HCT116 (cell line): ENCODE results near the gene VPS37B. TPM values are rescaled to one million over a fixed set of nuclear protein-coding genes. Genes with fewer than 3 reads are reported as not detected.

Experiments
- ATAC-seq: fragments of 200-7000 bp; cut with Tn5 transposase; 2 replicates; pipeline ENCODE4 v1.9.1; 2020; ENCODE audit warnings: mild to moderate bottlenecking, moderate library complexity
- BruUV-seq: library from RNA; stranded (reverse); fragments of 400-500 nt; replicated peaks from 2 replicates; lab custom pipeline; 2021; lab: Mats Ljungman, UMichigan
- CTCF ChIA-PET: fragments of 300-600 bp; sonication (Branson Sonifier 250); formaldehyde crosslinking; loops from one replicate; lab custom pipeline; 2021; ENCODE audit warnings: antibody characterized with exemption; lab: Charles Lee
- POLR2A ChIA-PET: fragments of 300-600, 350-600 bp; sonication (Branson Sonifier 250); formaldehyde crosslinking; loops from one replicate; lab custom pipeline; 2021; ENCODE audit warnings: antibody characterized with exemption; lab: Charles Lee
- RAD21 ChIA-PET, 2 experiments: fragments of 300-600 bp; sonication (Branson Sonifier 250); formaldehyde crosslinking; loops; one replicate each; lab custom pipeline; 2023; ENCODE audit warnings: low total read pairs in 2 of 2; ENCODE audit not compliant: uncharacterized antibody in 2 of 2, unreplicated experiment in 2 of 2, low non-redundant PET in 1 of 2; lab: Charles Lee
- DNase-seq: peaks from one replicate; pipeline ENCODE4 v3.0.0-alpha.2; 2010; ENCODE audit warnings: low read depth, low spot score
- H2AFZ ChIP-seq: fragments of 200-600 bp; shearing (Covaris generic), sonication (generic); 2 replicates; pipeline ENCODE4 v1.6.1; 2017; ENCODE audit warnings: low read depth, mixed run types, mixed read lengths, antibody characterized with exemption, low read length; ENCODE audit not compliant: poor library complexity, severe bottlenecking
- H3K27ac ChIP-seq: 2 replicates; pipeline ENCODE4 v1.5.1; 2012; ENCODE audit warnings: low read depth, low read length
- H3K27me3 ChIP-seq: fragments of 200-600 bp; sonication (generic); 2 replicates; pipeline ENCODE4 v1.6.1; 2016; ENCODE audit warnings: mixed run types, low read length, mixed read lengths; ENCODE audit not compliant: insufficient read depth
- H3K36me3 ChIP-seq, 2 experiments: fragments of 200-500 bp in 1 of 2; fragments of 200-600 bp in 1 of 2; sonication (Bioruptor generic) in 1 of 2; sonication (generic) in 1 of 2; 2 replicates each; pipeline versions ENCODE4 v1.5.1 to v1.6.1; 2014 to 2016; ENCODE audit warnings: low read length in 2 of 2, inconsistent platforms in 1 of 2, mixed read lengths in 1 of 2, mixed run types in 1 of 2; ENCODE audit not compliant: insufficient read depth in 2 of 2, control insufficient read depth in 1 of 2
- H3K4me1 ChIP-seq, 2 experiments: fragments of 200-600 bp in 1 of 2; sonication (generic) in 1 of 2; 2 replicates each; pipeline versions ENCODE4 v1.5.1 to v1.6.1; 2012 to 2017; ENCODE audit warnings: low read length in 2 of 2, inconsistent platforms in 1 of 2, mild to moderate bottlenecking in 1 of 2, mixed read lengths in 1 of 2, mixed run types in 1 of 2, moderate library complexity in 1 of 2; ENCODE audit not compliant: insufficient read depth in 2 of 2, control insufficient read depth in 1 of 2
- H3K4me2 ChIP-seq: fragments of 200-600 bp; sonication (generic); 2 replicates; pipeline ENCODE4 v1.6.1; 2017; ENCODE audit warnings: mixed run types, low read length, mixed read lengths
- H3K4me3 ChIP-seq, 2 experiments: fragments of 200-600 bp in 1 of 2; sonication (generic) in 1 of 2; replicated peaks in 1 of 2; 2 replicates each; pipeline ENCODE4 v1.5.1; 2011 to 2016; ENCODE audit warnings: low read length in 2 of 2, control low read depth in 1 of 2, low read depth in 1 of 2, mild to moderate bottlenecking in 1 of 2, mixed read lengths in 1 of 2, mixed run types in 1 of 2
- H3K79me2 ChIP-seq: fragments of 200-600 bp; sonication (generic); 2 replicates; pipeline ENCODE4 v1.6.1; 2017; ENCODE audit warnings: mild to moderate bottlenecking, mixed run types, low read length, moderate library complexity, mixed read lengths; ENCODE audit not compliant: insufficient read depth
- H3K9ac ChIP-seq: fragments of 200-600 bp; sonication (generic); 2 replicates; pipeline ENCODE4 v1.6.1; 2016; ENCODE audit warnings: low read length, mixed read lengths
- H3K9me2 ChIP-seq: fragments of 200-600 bp; sonication (generic), shearing (Covaris generic); 2 replicates; pipeline ENCODE4 v1.6.1; 2017; ENCODE audit warnings: mixed run types, mild to moderate bottlenecking, moderate library complexity; ENCODE audit not compliant: insufficient read depth
- H3K9me3 ChIP-seq, 2 experiments: fragments of 200-500 bp in 1 of 2; fragments of 200-600 bp in 1 of 2; sonication (Bioruptor generic) in 1 of 2; sonication (generic) in 1 of 2; 2 replicates each; pipeline ENCODE4 v1.6.1; 2014 to 2017; ENCODE audit warnings: low read length in 2 of 2, mixed read lengths in 2 of 2, inconsistent platforms in 1 of 2, low read depth in 1 of 2, mild to moderate bottlenecking in 1 of 2, mixed run types in 1 of 2, moderate library complexity in 1 of 2; ENCODE audit not compliant: control insufficient read depth in 1 of 2, insufficient read depth in 1 of 2
- H4K20me1 ChIP-seq: fragments of 200-600 bp; sonication (generic), shearing (Covaris generic); 2 replicates; pipeline ENCODE4 v1.6.1; 2017; ENCODE audit warnings: mixed run types, mild to moderate bottlenecking, moderate library complexity; ENCODE audit not compliant: insufficient read depth
- CBX3 ChIP-seq: IDR thresholded peaks from 2 replicates; pipeline ENCODE4 v1.6.1; 2012; ENCODE audit warnings: low read depth
- CTCF ChIP-seq, 3 experiments: fragments of 200-600 bp in 1 of 3; sonication (generic) in 1 of 3; IDR thresholded peaks in 2 of 3; conservative IDR thresholded peaks in 1 of 3; 2 replicates each; pipeline ENCODE4 v1.5.1; 2012 to 2017; ENCODE audit warnings: low read depth in 2 of 3, low read length in 2 of 3, antibody characterized with exemption in 1 of 3, borderline replicate concordance in 1 of 3, control low read depth in 1 of 3, mild to moderate bottlenecking in 1 of 3, mixed read lengths in 1 of 3, mixed run types in 1 of 3, moderate library complexity in 1 of 3; ENCODE audit not compliant: insufficient read depth in 1 of 3
- EGR1 ChIP-seq: IDR thresholded peaks from 2 replicates; pipeline ENCODE4 v1.6.1; 2012; ENCODE audit warnings: low read depth
- EZH2 ChIP-seq: fragments of 200-600 bp; sonication (generic); IDR thresholded peaks from 2 replicates; pipeline ENCODE4 v1.6.1; 2017; ENCODE audit warnings: antibody characterized with exemption, mixed run types
- FOSL1 ChIP-seq: IDR thresholded peaks from 2 replicates; pipeline ENCODE4 v1.6.1; 2012; ENCODE audit warnings: low read depth
- JUND ChIP-seq: IDR thresholded peaks from 2 replicates; pipeline ENCODE4 v1.6.1; 2012
- POLR2A ChIP-seq: IDR thresholded peaks from 2 replicates; pipeline ENCODE4 v1.7.0; 2011; ENCODE audit warnings: borderline replicate concordance; ENCODE audit not compliant: insufficient read depth, insufficient read length; ENCODE audit errors: extremely low read depth
- SIN3A ChIP-seq: IDR thresholded peaks from 2 replicates; pipeline ENCODE4 v1.6.1; 2012; ENCODE audit warnings: low read depth
- SRF ChIP-seq: IDR thresholded peaks from 2 replicates; pipeline ENCODE4 v1.6.1; 2012; ENCODE audit warnings: low read depth
- TCF7L2 ChIP-seq: IDR thresholded peaks from 2 replicates; pipeline ENCODE4 v1.7.0; 2011; ENCODE audit warnings: borderline replicate concordance, inconsistent platforms; ENCODE audit not compliant: insufficient read depth, insufficient read length; ENCODE audit errors: extremely low read depth
- YY1 ChIP-seq: IDR thresholded peaks from 2 replicates; pipeline ENCODE4 v1.6.1; 2011; ENCODE audit warnings: low read length, low read depth, moderate library complexity, mild to moderate bottlenecking; ENCODE audit not compliant: insufficient replicate concordance; ENCODE audit errors: extremely low read depth
- ZFX ChIP-seq: fragments of 450-650 bp; IDR thresholded peaks from 2 replicates; pipeline ENCODE4 v1.6.1; 2017
- ZNF274 ChIP-seq: fragments of 200-500 bp; sonication (Bioruptor generic); IDR thresholded peaks from 2 replicates; pipeline ENCODE4 v1.6.1; 2014; ENCODE audit warnings: mild to moderate bottlenecking, low read depth, low read length, inconsistent platforms
- intact Hi-C: fragments of 100-400 bp; cut with micrococcal nuclease; formaldehyde crosslinking; loops from 2 replicates; pipeline ENCODE4 v1.10.0; 2022
- total RNA-seq: library from RNA; stranded (reverse); gene quantifications from one replicate; pipeline ENCODE4 v1.2.1, GENCODE V29; 2021; ENCODE audit not compliant: unreplicated experiment
- TF ChIP-seq, protein P1 (sequence below): IDR thresholded peaks from 2 replicates; pipeline ENCODE4 v1.6.1; 2012

VPS37B gene
- total RNA-seq, 1 experiment from 2014 or later, result 55.0 TPM

DNA sequence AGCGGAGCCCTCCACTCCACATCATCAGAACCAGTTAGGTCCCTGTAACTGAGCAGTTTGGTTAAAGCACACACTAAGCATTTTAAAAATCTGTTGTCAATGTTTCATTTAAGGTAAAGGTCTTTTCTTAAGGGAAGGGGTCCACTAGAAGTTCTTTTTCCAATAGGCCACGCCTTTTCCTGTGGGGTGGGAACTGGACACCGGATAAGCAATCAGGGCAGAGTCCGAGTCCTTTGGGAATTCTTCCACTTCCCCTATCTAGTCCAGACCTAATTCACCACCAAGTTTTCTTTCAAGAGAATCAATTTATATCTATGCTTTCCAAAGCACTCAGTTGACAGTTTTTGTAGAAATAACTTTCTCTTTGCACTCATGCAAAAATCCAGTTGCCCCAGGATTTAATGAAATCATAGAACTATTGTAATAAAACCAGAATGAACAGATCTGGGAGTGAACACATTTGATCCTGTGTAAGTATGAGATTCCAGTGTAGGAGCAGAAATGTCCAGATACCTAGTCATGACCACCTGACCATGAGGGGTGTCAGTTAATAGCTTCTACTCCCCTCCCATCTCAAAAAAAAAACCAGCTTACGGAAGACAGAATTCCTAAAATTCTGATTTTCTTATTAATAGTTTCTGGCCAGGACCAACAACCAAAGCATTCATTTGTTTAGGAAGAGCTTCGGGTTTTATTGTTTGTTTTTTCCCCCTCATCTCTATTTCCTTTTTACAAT, 11.7 kb downstream of the VPS37B start:
- Histone ChIP-seq H3K4me3 (no peak overlapping the region), H3K9ac (no peak overlapping the region), H3K9me3 (no peaks in the 10 kb centered on the region), H4K20me1 (peaks cover 35% of the 10 kb centered on the region; the same call in 1 of the 2 replicates), H3K27ac (no peak overlapping the region), H3K36me3 (no peaks in the 10 kb centered on the region; a peak in 1 of 4 replicates), H3K4me2 (no peak overlapping the region; the same call in 1 of the 2 replicates), H2AFZ (no peak overlapping the region), H3K4me1 (peaks cover 32 to 76% of the 10 kb centered on the region in 2 experiments), H3K9me2 (no peaks in the 10 kb centered on the region), H3K27me3 (no peaks in the 10 kb centered on the region), H3K79me2 (peaks cover 99% of the 10 kb centered on the region)
- POLR2A ChIA-PET, result interaction anchor here (0.6 kb wide), 1 partner anchor 82 kb away, joined by 4 read pairs; the partner anchor contains the start of gene ABCB9
- no TSS peak for BruUV-seq
- CTCF ChIA-PET, result no interaction called here
- DNase-seq (no peak), ATAC-seq (no peak)
- RAD21 ChIA-PET, result no interaction called here
- TF ChIP-seq FOSL1, result no peak
- TF ChIP-seq YY1, result no peak
- TF ChIP-seq EGR1, result no peak
- intact Hi-C loops, result loop anchor here (5.0 kb wide), 1 partner anchor 353 kb away; no protein-coding TSS in a partner anchor

- H3K4me3 ChIP-seq, result no peak overlapping the region
- DNase-seq (no peak), ATAC-seq (no peak)
- H3K4me1 ChIP-seq, result peaks cover 25 to 64% of the 10 kb centered on the region in 2 experiments
- H3K9ac ChIP-seq, result no peak overlapping the region
- CTCF ChIA-PET, result interaction anchor here (1.5 kb wide), 1 partner anchor 67 kb away, joined by 4 read pairs; no protein-coding TSS in a partner anchor
- H3K36me3 ChIP-seq, result no peaks in the 10 kb centered on the region; a peak in 1 of 4 replicates
- H3K9me3 ChIP-seq, result no peaks in the 10 kb centered on the region
- no peak overlapping the region for H2AFZ ChIP-seq
- POLR2A ChIA-PET, result interaction anchor here (0.7 kb wide), 1 partner anchor 63 kb away, joined by 3 read pairs; no protein-coding TSS in a partner anchor
- no peak overlapping the region for H3K27ac ChIP-seq
- RAD21 ChIA-PET, result no interaction called here
- H3K27me3 ChIP-seq, result no peaks in the 10 kb centered on the region
- intact Hi-C loops, result loop anchor here (5.0 kb wide), 1 partner anchor 354 kb away; no protein-coding TSS in a partner anchor
- peaks cover 35% of the 10 kb centered on the region; the same call in 1 of the 2 replicates for H4K20me1 ChIP-seq
- no TSS peak for BruUV-seq
- peaks cover 99% of the 10 kb centered on the region for H3K79me2 ChIP-seq
- H3K9me2 ChIP-seq, result no peaks in the 10 kb centered on the region
- H3K4me2 ChIP-seq, result no peak overlapping the region
- TF ChIP-seq ZNF274 (no peak), TCF7L2 (no peak), SRF (no peak), SIN3A (no peak), YY1 (no peak), POLR2A (no peak), JUND (no peak), EZH2 (no peak), ZFX (no peak), CBX3 (no peak), CTCF (IDR thresholded peaks at IDR 0.05 in 2 of 3, conservative IDR thresholded peaks at IDR 0.05 in 1 of 3; ENCODE audit: borderline replicate concordance in 1 of 3, insufficient read depth in 1 of 3, low read depth in 2 of 3, low read length in 2 of 3) (no peak)
- TF ChIP-seq, protein P1, sequence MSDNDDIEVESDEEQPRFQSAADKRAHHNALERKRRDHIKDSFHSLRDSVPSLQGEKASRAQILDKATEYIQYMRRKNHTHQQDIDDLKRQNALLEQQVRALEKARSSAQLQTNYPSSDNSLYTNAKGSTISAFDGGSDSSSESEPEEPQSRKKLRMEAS, result no peak
Observed at GRCh38 chr12:122882908-122883558, 12.9 kb downstream of the VPS37B start.
